ENCODE measurements around the gene CDCA5.

DNA sequence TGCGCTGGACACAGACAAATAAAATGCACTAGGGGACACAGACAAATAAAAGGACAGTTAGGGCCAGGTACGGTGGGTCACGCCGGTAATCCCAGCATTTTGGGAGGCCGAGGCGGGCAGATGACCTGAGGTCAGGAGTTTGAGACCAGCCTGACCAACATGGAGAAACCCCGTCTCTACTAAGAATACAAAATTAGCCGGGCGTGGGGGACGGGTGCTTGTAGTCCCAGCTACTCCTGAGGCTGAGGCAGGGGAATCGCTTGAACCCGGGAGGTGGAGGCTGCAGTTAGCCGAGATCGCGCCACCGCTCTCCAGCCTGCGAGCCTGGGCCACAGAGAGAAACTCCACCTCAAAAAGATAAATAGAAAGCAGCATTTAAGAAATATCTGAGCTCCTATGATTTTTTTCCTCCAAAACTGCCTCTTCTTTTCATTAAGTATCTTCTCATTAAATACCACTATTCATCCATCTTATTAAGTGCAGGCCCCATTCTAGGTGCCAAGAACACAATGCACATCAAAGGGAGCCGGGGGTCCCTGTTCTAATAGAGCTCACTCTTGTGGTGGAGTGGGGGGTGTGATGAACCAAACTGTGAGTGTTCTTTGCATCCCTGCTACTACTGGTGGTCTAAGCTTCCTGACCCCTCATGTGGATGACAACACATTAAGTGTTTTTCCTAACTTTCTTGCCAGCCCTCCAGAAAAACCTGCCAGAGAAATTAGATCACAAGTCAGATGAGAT is 34.4 kb upstream of the CDCA5 start:
- TF ChIP-seq CTCF (IDR thresholded peaks at IDR 0.05) (no peak), POLR2A (IDR thresholded peaks at IDR 0.05) (no peak)

All from Peyer's patch (tissue), 4 donors.